GM19035 (cell line): ENCODE data around the gene JAKMIP2.
"Not testable (repeated sequence)": the region's sequence is repeated elsewhere in the genome, so short reads cannot be mapped to it uniquely, and the experiment has no call there.

Experiments used
- ATAC-seq: cut with Tn5 transposase; IDR thresholded peaks from one replicate; pipeline ENCODE4 v1.9.1; 2021; ENCODE audit not compliant: unreplicated experiment

JAKMIP2 gene

GRCh38 chr5:147564124-147564486, 218.4 kb downstream of the JAKMIP2 start:
- no peak for ATAC-seq

GRCh38 chr5:147563466-147564123, 218.9 kb downstream of the JAKMIP2 start:
- ATAC-seq = no peak

- no peak for ATAC-seq
Measured at GRCh38 chr5:147561435-147561834, 221.1 kb downstream of the JAKMIP2 start.

GRCh38 chr5:147560718-147561331, 221.7 kb downstream of the JAKMIP2 start:
- ATAC-seq = no peak

- no peak for ATAC-seq
Measured at GRCh38 chr5:147559749-147560148, 222.8 kb downstream of the JAKMIP2 start.

- peak; percentile 87 for ATAC-seq
Measured at GRCh38 chr5:147558826-147559225, 223.7 kb downstream of the JAKMIP2 start.

- ATAC-seq = no peak
Measured at GRCh38 chr5:147557876-147558745, 224.4 kb downstream of the JAKMIP2 start.

GRCh38 chr5:147555176-147555575, 227.4 kb downstream of the JAKMIP2 start:
- no peak for ATAC-seq

- no peak for ATAC-seq
Measured at GRCh38 chr5:147554261-147554817, 228.2 kb downstream of the JAKMIP2 start.

- ATAC-seq = not testable (repeated sequence)
Measured at GRCh38 chr5:147553817-147554216, 228.7 kb downstream of the JAKMIP2 start.

- ATAC-seq = no peak
Measured at GRCh38 chr5:147552897-147553296, 229.6 kb downstream of the JAKMIP2 start.

- ATAC-seq = no peak
Measured at GRCh38 chr5:147551677-147552076, 230.9 kb downstream of the JAKMIP2 start.

GRCh38 chr5:147547730-147548129, 234.8 kb downstream of the JAKMIP2 start:
- no peak for ATAC-seq

- no peak for ATAC-seq
Measured at GRCh38 chr5:147544556-147544955, 238.0 kb downstream of the JAKMIP2 start.

GRCh38 chr5:147539053-147539452, 243.5 kb downstream of the JAKMIP2 start:
- ATAC-seq = no peak

- no peak for ATAC-seq
Measured at GRCh38 chr5:147538236-147538635, 244.3 kb downstream of the JAKMIP2 start.
